Measurements from ENCODE around the gene CRHR1. TPM values are rescaled to one million over a fixed set of nuclear protein-coding genes. Genes with fewer than 3 reads are reported as not detected.
A peak's percentile ranks its signal among the peaks of the same experiment; 100 is the strongest.

The CRHR1 gene
- total RNA-seq, 5 donors from 2014 or later (not counting 1 experiment from before 2014, with no cell fraction given) = not detected

DNA sequence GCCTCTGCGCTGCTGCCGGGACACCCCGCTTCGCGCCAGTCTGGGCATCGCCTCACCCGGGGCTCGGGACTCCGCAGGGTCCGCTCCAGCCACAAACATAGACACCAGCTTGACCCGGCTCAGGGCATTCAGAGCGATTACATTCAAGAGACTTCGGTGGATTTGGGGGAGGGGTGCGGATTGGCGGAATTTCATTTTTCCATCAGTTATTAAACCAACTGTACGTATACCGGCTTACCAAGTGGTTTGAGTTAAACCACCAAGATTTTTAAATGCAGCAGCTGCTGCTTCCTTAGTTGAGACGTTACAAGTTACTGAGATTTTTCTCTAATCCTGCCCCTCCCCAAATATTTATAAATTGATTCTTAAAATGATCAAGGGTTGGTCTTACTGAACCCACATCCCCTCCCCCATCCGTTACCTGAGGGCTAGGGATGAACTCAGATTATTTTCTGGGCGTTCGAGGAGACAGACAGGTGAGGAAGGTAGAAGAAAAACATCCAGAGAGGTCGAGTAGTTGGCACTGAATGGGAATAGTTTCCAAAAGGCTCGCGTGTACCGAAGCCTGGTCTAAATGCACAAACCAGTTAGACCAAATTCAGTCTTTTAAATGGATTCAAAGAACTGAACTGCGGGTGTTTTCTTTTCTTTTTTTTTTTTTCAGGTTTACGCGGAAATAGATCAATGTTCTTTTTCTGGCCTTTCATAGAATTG, 1.5 kb downstream of the CRHR1 start:
- Mint-ChIP-seq H3K27me3 (peaks cover 61 to 74% of the 10 kb centered on the region in 2 donors), H3K4me3 (peak overlapping the region; percentile 46 to 75 (median 61)), H3K36me3 (no peaks in the 10 kb centered on the region), H3K27ac (no peak overlapping the region), H3K9me3 (no peaks in the 10 kb centered on the region), H3K4me1 (peaks cover 0 to 17% (median 8%) of the 10 kb centered on the region in 3 donors)
- ChIA-PET POLR2A (no interaction called here), CTCF (no interaction called here)
- Histone ChIP-seq H3K36me3 (ENCODE audit: control insufficient read depth in 2 of 2, extremely low read depth in 1 of 2, insufficient read depth in 1 of 2, low read length in 1 of 2) (no peaks in the 10 kb centered on the region), H3K4me1 (ENCODE audit: control insufficient read depth in 1 of 2, extremely low read depth in 1 of 2, insufficient read depth in 2 of 2, low read length in 2 of 2) (peaks cover 0 to 20% of the 10 kb centered on the region in 2 experiments), H3K27me3 (replicated peaks in 1 of 2; ENCODE audit: control insufficient read depth in 2 of 2, extremely low read depth in 1 of 2, insufficient read depth in 2 of 2, low read length in 1 of 2) (peaks cover 12 to 76% of the 10 kb centered on the region in 2 experiments), H3K27ac (ENCODE audit: low read length) (no peak overlapping the region), H3K4me3 (ENCODE audit: control insufficient read depth in 1 of 2, extremely low read depth in 1 of 2, low read length in 1 of 2) (peak overlapping the region; percentile 45 to 58), H3K9me3 (no peaks in the 10 kb centered on the region)
- ATAC-seq (replicated peaks in 1 of 4) (peak in 1 of 4 experiments; percentile 24), DNase-seq (no peak)
- WGBS (ENCODE audit: insufficient coverage) = 51% methylated on average over 5 of the region's 28 CpGs

DNA sequence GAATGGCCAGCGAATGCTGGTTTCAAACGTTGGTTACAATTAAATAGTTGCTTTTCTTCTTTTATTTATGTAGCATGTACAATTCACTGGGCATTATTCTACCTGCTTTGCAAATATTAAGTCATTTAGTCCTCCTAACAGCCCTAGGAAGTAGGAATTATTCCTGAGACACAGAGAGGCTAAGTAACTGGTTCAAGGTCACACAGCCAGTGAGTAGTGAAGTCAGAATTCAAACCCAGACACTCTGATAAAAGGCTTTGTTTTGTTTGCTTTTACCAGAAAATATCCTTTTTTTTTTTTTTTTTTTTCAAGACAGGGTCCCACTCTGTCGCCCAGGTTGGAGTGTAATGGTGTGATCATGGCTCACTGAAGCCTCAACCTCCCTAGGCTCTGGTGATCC, 2.2 kb downstream of the CRHR1 start:
- ChIA-PET POLR2A (no interaction called here), CTCF (no interaction called here)
- Mint-ChIP-seq H3K27me3 (peaks cover 64 to 72% of the 10 kb centered on the region in 2 donors), H3K36me3 (no peaks in the 10 kb centered on the region), H3K27ac (no peak overlapping the region), H3K4me3 (peak overlapping the region in 2 of 3 donors; percentile 31 to 75), H3K4me1 (peaks cover 0 to 17% (median 8%) of the 10 kb centered on the region in 3 donors), H3K9me3 (no peaks in the 10 kb centered on the region)
- no peaks in the 10 kb centered on the region for H3K36me3 ChIP-seq (ENCODE audit: control insufficient read depth in 2 of 2, extremely low read depth in 1 of 2, insufficient read depth in 1 of 2, low read length in 1 of 2)
- no peaks in the 10 kb centered on the region for H3K9me3 ChIP-seq
- DNase-seq (no peak), ATAC-seq (replicated peaks in 1 of 4) (no peak)
- peaks cover 12 to 79% of the 10 kb centered on the region in 2 experiments for H3K27me3 ChIP-seq (replicated peaks in 1 of 2; ENCODE audit: control insufficient read depth in 2 of 2, extremely low read depth in 1 of 2, insufficient read depth in 2 of 2, low read length in 1 of 2)
- H3K27ac ChIP-seq (ENCODE audit: low read length) = no peak overlapping the region
- H3K4me3 ChIP-seq (ENCODE audit: control insufficient read depth in 1 of 2, extremely low read depth in 1 of 2, low read length in 1 of 2) = no peak overlapping the region
- no CpG with 5 or more reads among the region's 3 CpGs for WGBS (ENCODE audit: insufficient coverage)
- H3K4me1 ChIP-seq (ENCODE audit: control insufficient read depth in 1 of 2, extremely low read depth in 1 of 2, insufficient read depth in 2 of 2, low read length in 2 of 2) = peaks cover 0 to 20% of the 10 kb centered on the region in 2 experiments

DNA sequence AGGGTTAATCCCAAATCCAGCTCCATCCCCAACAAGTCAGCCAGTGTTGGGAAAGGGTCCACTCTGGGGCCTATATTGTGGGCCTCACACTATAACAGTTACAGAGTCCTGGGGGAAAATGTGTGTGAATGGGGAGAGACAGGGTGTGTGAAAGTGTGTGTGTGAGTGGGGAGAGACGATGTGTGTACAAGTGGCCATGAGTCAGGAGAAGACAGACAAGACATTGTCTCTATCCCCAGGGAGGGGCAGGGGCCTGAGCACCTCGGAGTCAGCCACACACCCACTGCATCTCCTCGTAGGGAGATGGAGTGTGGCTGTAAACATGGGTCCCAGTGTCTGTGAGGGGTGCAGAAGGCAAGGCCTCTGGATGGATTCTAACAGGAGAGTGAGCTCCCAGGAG, 2.9 kb downstream of the CRHR1 start:
- Mint-ChIP-seq H3K27me3 (peaks cover 59 to 70% of the 10 kb centered on the region in 2 donors), H3K9me3 (no peaks in the 10 kb centered on the region), H3K27ac (peak overlapping the region in 1 of 2 donors; percentile 0), H3K4me3 (no peak overlapping the region), H3K4me1 (peaks cover under 1 to 17% (median 8%) of the 10 kb centered on the region in 3 donors), H3K36me3 (no peaks in the 10 kb centered on the region)
- no peaks in the 10 kb centered on the region for H3K9me3 ChIP-seq
- no CpG with 5 or more reads among the region's 3 CpGs for WGBS (ENCODE audit: insufficient coverage)
- H3K4me3 ChIP-seq (ENCODE audit: control insufficient read depth in 1 of 2, extremely low read depth in 1 of 2, low read length in 1 of 2) = no peak overlapping the region
- peaks cover 12 to 79% of the 10 kb centered on the region in 2 experiments for H3K27me3 ChIP-seq (replicated peaks in 1 of 2; ENCODE audit: control insufficient read depth in 2 of 2, extremely low read depth in 1 of 2, insufficient read depth in 2 of 2, low read length in 1 of 2)
- POLR2A ChIA-PET = no interaction called here
- ATAC-seq (replicated peaks in 1 of 4) = no peak
- H3K36me3 ChIP-seq (ENCODE audit: control insufficient read depth in 2 of 2, extremely low read depth in 1 of 2, insufficient read depth in 1 of 2, low read length in 1 of 2) = no peaks in the 10 kb centered on the region
- H3K27ac ChIP-seq (ENCODE audit: low read length) = no peak overlapping the region
- no peak for DNase-seq
- peaks cover 0 to 20% of the 10 kb centered on the region in 2 experiments for H3K4me1 ChIP-seq (ENCODE audit: control insufficient read depth in 1 of 2, extremely low read depth in 1 of 2, insufficient read depth in 2 of 2, low read length in 2 of 2)
- CTCF ChIA-PET = no interaction called here

DNA sequence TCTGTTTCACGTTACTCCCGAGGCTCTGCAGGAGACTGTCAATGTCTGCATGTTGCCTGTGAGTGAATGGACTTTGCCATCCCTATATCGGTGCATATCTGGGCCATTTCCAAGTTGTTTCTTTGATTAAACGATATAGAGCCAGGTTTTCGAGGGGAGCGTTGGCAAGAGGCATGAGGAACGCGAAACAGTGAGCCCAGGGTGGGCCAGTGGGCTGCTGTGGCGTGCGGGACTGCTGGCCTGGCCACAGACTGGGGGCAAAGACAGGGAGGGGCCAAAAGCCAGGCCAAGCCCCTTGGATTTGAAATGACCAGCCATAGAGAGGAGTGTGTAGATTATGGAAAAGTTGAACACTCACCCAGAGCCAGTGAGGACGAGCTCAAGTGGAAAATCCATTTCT, 3.5 kb downstream of the CRHR1 start:
- ChIA-PET CTCF (interaction anchor here in 1 of 2 donors (0.6 kb wide), 1 partner anchor 36 kb away, joined by 3 read pairs; no protein-coding TSS in a partner anchor), POLR2A (interaction anchor here in 1 of 2 donors (0.5 kb wide), 1 partner anchor 231 kb away, joined by 3 read pairs; no protein-coding TSS in a partner anchor)
- Histone ChIP-seq H3K4me1 (ENCODE audit: control insufficient read depth in 1 of 2, extremely low read depth in 1 of 2, insufficient read depth in 2 of 2, low read length in 2 of 2) (peaks cover 0 to 20% of the 10 kb centered on the region in 2 experiments), H3K27ac (ENCODE audit: low read length) (no peak overlapping the region), H3K36me3 (ENCODE audit: control insufficient read depth in 2 of 2, extremely low read depth in 1 of 2, insufficient read depth in 1 of 2, low read length in 1 of 2) (no peaks in the 10 kb centered on the region), H3K27me3 (replicated peaks in 1 of 2; ENCODE audit: control insufficient read depth in 2 of 2, extremely low read depth in 1 of 2, insufficient read depth in 2 of 2, low read length in 1 of 2) (peaks cover 8 to 79% of the 10 kb centered on the region in 2 experiments), H3K4me3 (ENCODE audit: control insufficient read depth in 1 of 2, extremely low read depth in 1 of 2, low read length in 1 of 2) (no peak overlapping the region), H3K9me3 (no peaks in the 10 kb centered on the region)
- no peak overlapping the region for H3K27ac Mint-ChIP-seq
- H3K4me3 Mint-ChIP-seq = no peak overlapping the region
- no peaks in the 10 kb centered on the region for H3K9me3 Mint-ChIP-seq
- peaks cover 59 to 70% of the 10 kb centered on the region in 2 donors for H3K27me3 Mint-ChIP-seq
- 89% methylated on average over 10 of the region's 11 CpGs for WGBS (ENCODE audit: insufficient coverage)
- H3K36me3 Mint-ChIP-seq = no peaks in the 10 kb centered on the region
- H3K4me1 Mint-ChIP-seq = peaks cover 7 to 17% (median 8%) of the 10 kb centered on the region in 3 donors
- no peak for ATAC-seq (replicated peaks in 1 of 4)
- no peak for DNase-seq

DNA sequence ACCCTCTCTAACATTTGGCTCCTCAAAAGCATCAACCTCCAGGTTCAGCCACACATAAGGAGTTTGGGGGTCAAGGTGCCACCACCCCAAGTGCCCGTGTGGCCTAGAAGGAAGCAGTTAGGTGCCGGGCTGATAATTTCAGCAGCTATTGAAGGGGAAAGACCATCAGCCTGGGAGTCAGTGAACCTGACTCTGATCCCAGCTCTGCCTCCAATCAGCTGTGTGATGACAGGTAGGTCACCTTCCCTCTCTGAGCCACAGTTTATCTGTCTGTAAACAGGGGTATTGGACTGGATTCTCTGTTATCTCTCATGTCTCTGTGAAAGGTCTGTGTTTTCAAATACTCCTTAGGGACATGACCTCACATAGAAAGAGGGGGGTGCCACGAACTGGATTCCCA, 3.9 kb downstream of the CRHR1 start:
- no peaks in the 10 kb centered on the region for H3K9me3 ChIP-seq
- no peak overlapping the region for H3K4me3 Mint-ChIP-seq
- peaks cover 0 to 20% of the 10 kb centered on the region in 2 experiments for H3K4me1 ChIP-seq (ENCODE audit: control insufficient read depth in 1 of 2, extremely low read depth in 1 of 2, insufficient read depth in 2 of 2, low read length in 2 of 2)
- WGBS (ENCODE audit: insufficient coverage) = 71% methylated on average over 2 of the region's 3 CpGs
- CTCF ChIA-PET = interaction anchor here in 1 of 2 donors (0.6 kb wide), 1 partner anchor 35 kb away, joined by 3 read pairs; no protein-coding TSS in a partner anchor
- DNase-seq (no peak), ATAC-seq (replicated peaks in 1 of 4) (no peak)
- H3K9me3 Mint-ChIP-seq = no peaks in the 10 kb centered on the region
- H3K27me3 ChIP-seq (replicated peaks in 1 of 2; ENCODE audit: control insufficient read depth in 2 of 2, extremely low read depth in 1 of 2, insufficient read depth in 2 of 2, low read length in 1 of 2) = peaks cover 7 to 79% of the 10 kb centered on the region in 2 experiments
- no peaks in the 10 kb centered on the region for H3K36me3 ChIP-seq (ENCODE audit: control insufficient read depth in 2 of 2, extremely low read depth in 1 of 2, insufficient read depth in 1 of 2, low read length in 1 of 2)
- POLR2A ChIA-PET = interaction anchor here in 1 of 2 donors (0.5 kb wide), 1 partner anchor 230 kb away, joined by 3 read pairs; no protein-coding TSS in a partner anchor
- H3K27ac ChIP-seq (ENCODE audit: low read length) = no peak overlapping the region
- H3K27ac Mint-ChIP-seq = no peak overlapping the region
- no peak overlapping the region for H3K4me3 ChIP-seq (ENCODE audit: control insufficient read depth in 1 of 2, extremely low read depth in 1 of 2, low read length in 1 of 2)
- H3K36me3 Mint-ChIP-seq = no peaks in the 10 kb centered on the region
- H3K4me1 Mint-ChIP-seq = peaks cover 7 to 15% (median 8%) of the 10 kb centered on the region in 3 donors
- H3K27me3 Mint-ChIP-seq = peaks cover 57 to 70% of the 10 kb centered on the region in 2 donors

DNA sequence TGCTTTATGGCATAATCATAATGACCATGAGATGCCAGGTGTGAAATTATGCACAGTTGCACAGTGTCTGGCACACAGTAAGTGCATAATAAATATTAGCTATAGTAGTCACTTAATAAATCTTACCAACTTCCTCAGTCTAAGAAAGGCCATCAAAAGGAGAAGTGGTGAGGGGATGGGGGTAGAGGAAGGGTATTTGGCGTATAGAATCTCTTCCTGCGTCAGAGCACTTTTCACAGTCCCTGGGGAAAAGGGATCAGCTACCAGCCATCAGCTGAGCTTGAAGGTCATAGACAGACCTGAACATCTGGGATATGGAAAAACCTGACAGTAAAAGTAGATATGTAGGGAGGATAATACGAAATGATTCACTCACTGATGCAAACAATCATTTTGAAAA, 5.8 kb downstream of the CRHR1 start:
- Histone ChIP-seq H3K36me3 (ENCODE audit: control insufficient read depth in 2 of 2, extremely low read depth in 1 of 2, insufficient read depth in 1 of 2, low read length in 1 of 2) (no peaks in the 10 kb centered on the region), H3K4me1 (ENCODE audit: control insufficient read depth in 1 of 2, extremely low read depth in 1 of 2, insufficient read depth in 2 of 2, low read length in 2 of 2) (peaks cover 0 to 6% of the 10 kb centered on the region in 2 experiments), H3K9me3 (no peaks in the 10 kb centered on the region), H3K4me3 (ENCODE audit: control insufficient read depth in 1 of 2, extremely low read depth in 1 of 2, low read length in 1 of 2) (no peak overlapping the region), H3K27me3 (replicated peaks in 1 of 2; ENCODE audit: control insufficient read depth in 2 of 2, extremely low read depth in 1 of 2, insufficient read depth in 2 of 2, low read length in 1 of 2) (peaks cover 7 to 81% of the 10 kb centered on the region in 2 experiments), H3K27ac (ENCODE audit: low read length) (no peak overlapping the region)
- no peak overlapping the region for H3K4me3 Mint-ChIP-seq
- H3K27me3 Mint-ChIP-seq = peaks cover 57 to 72% of the 10 kb centered on the region in 2 donors
- ChIA-PET CTCF (interaction anchor here in 1 of 2 donors (0.7 kb wide), 1 partner anchor 201 kb away, joined by 3 read pairs; no protein-coding TSS in a partner anchor), POLR2A (no interaction called here)
- peaks cover 4 to 10% (median 7%) of the 10 kb centered on the region in 3 donors for H3K4me1 Mint-ChIP-seq
- no peaks in the 10 kb centered on the region for H3K36me3 Mint-ChIP-seq
- H3K27ac Mint-ChIP-seq = no peak overlapping the region
- no peak for ATAC-seq (replicated peaks in 1 of 4)
- no CpG with 5 or more reads among the region's 3 CpGs for WGBS (ENCODE audit: insufficient coverage)
- no peaks in the 10 kb centered on the region for H3K9me3 Mint-ChIP-seq
- no peak for DNase-seq
